ENCODE measurements around the gene XKR3. TPM values are rescaled to one million over a fixed set of nuclear protein-coding genes. Genes with fewer than 3 reads are reported as not detected.
"Not testable (repeated sequence)": the region's sequence is repeated elsewhere in the genome, so short reads cannot be mapped to it uniquely, and the experiment has no call there.

XKR3 gene
- polyA plus RNA-seq, 4 donors: not detected

GRCh38 chr22:16749282-16749681 lies 75.9 kb downstream of the XKR3 start:
- H3K27me3 ChIP-seq (ENCODE audit: control insufficient read depth in 3 of 3, insufficient read depth in 3 of 3, low read length in 3 of 3): not testable (repeated sequence)
- 57 to 70% (median 60%) methylated on average over 4 of the region's 4 CpGs for WGBS, 3 donors

GRCh38 chr22:16748160-16748929 lies 76.9 kb downstream of the XKR3 start:
- not testable (repeated sequence) for DNase-seq; H3K4me3 ChIP-seq (ENCODE audit: low read depth in 1 of 3, low read length in 3 of 3)

More at GRCh38 chr22:16749282-16749681, 75.9 kb downstream of the XKR3 start:
- not testable (repeated sequence) for H3K36me3 ChIP-seq (ENCODE audit: control insufficient read depth in 3 of 3, insufficient read depth in 2 of 3, low read depth in 1 of 3, low read length in 3 of 3); FAIRE-seq; H3K4me1 ChIP-seq (ENCODE audit: control insufficient read depth in 3 of 3, insufficient read depth in 2 of 3, low read depth in 1 of 3, low read length in 2 of 3); H3K27ac ChIP-seq (ENCODE audit: low read depth in 1 of 3, low read length in 2 of 3); DNase-seq; H3K9me3 ChIP-seq (ENCODE audit: control insufficient read depth in 2 of 2, insufficient read depth in 1 of 2, low read depth in 1 of 2, low read length in 1 of 2); H3K4me3 ChIP-seq (ENCODE audit: low read depth in 1 of 3, low read length in 3 of 3)

GRCh38 chr22:16747266-16748159 lies 77.7 kb downstream of the XKR3 start:
- FAIRE-seq: not testable (repeated sequence)

More at GRCh38 chr22:16748160-16748929, 76.9 kb downstream of the XKR3 start:
- not testable (repeated sequence) for FAIRE-seq; H3K36me3 ChIP-seq (ENCODE audit: control insufficient read depth in 3 of 3, insufficient read depth in 2 of 3, low read depth in 1 of 3, low read length in 3 of 3); H3K27me3 ChIP-seq (ENCODE audit: control insufficient read depth in 3 of 3, insufficient read depth in 3 of 3, low read length in 3 of 3); H3K4me1 ChIP-seq (ENCODE audit: control insufficient read depth in 3 of 3, insufficient read depth in 2 of 3, low read depth in 1 of 3, low read length in 2 of 3); H3K9me3 ChIP-seq (ENCODE audit: control insufficient read depth in 2 of 2, insufficient read depth in 1 of 2, low read depth in 1 of 2, low read length in 1 of 2); H3K27ac ChIP-seq (ENCODE audit: low read depth in 1 of 3, low read length in 2 of 3)
- 83 to 90% (median 88%) methylated on average over 40 to 44 of the region's 45 CpGs for WGBS, 3 donors

GRCh38 chr22:16734271-16734670 lies 90.9 kb downstream of the XKR3 start:
- not testable (repeated sequence) for FAIRE-seq; H3K4me3 ChIP-seq (ENCODE audit: low read depth in 1 of 3, low read length in 3 of 3); H3K9me3 ChIP-seq (ENCODE audit: control insufficient read depth in 2 of 2, insufficient read depth in 1 of 2, low read depth in 1 of 2, low read length in 1 of 2); DNase-seq; H3K4me1 ChIP-seq (ENCODE audit: control insufficient read depth in 3 of 3, insufficient read depth in 2 of 3, low read depth in 1 of 3, low read length in 2 of 3); H3K27me3 ChIP-seq (ENCODE audit: control insufficient read depth in 3 of 3, insufficient read depth in 3 of 3, low read length in 3 of 3); H3K27ac ChIP-seq (ENCODE audit: low read depth in 1 of 3, low read length in 2 of 3); H3K36me3 ChIP-seq (ENCODE audit: control insufficient read depth in 3 of 3, insufficient read depth in 2 of 3, low read depth in 1 of 3, low read length in 3 of 3)
- 31 to 47% (median 34%) methylated on average over 1 of the region's 1 CpG for WGBS, 3 donors

More at GRCh38 chr22:16747266-16748159, 77.7 kb downstream of the XKR3 start:
- not testable (repeated sequence) for DNase-seq; H3K27me3 ChIP-seq (ENCODE audit: control insufficient read depth in 3 of 3, insufficient read depth in 3 of 3, low read length in 3 of 3); H3K4me3 ChIP-seq (ENCODE audit: low read depth in 1 of 3, low read length in 3 of 3); H3K9me3 ChIP-seq (ENCODE audit: control insufficient read depth in 2 of 2, insufficient read depth in 1 of 2, low read depth in 1 of 2, low read length in 1 of 2); H3K4me1 ChIP-seq (ENCODE audit: control insufficient read depth in 3 of 3, insufficient read depth in 2 of 3, low read depth in 1 of 3, low read length in 2 of 3); H3K36me3 ChIP-seq (ENCODE audit: control insufficient read depth in 3 of 3, insufficient read depth in 2 of 3, low read depth in 1 of 3, low read length in 3 of 3); H3K27ac ChIP-seq (ENCODE audit: low read depth in 1 of 3, low read length in 2 of 3)
- WGBS, 3 donors: 90 to 92% (median 92%) methylated on average over 21 of the region's 21 CpGs

Other genes with a start within 250 kb of the XKR3 start
- not detected for gene CCT8L2, start 232.6 kb downstream of the XKR3 start, polyA plus RNA-seq
- gene GAB4, start 182.8 kb upstream of the XKR3 start, polyA plus RNA-seq: not detected